A673 (cell line): ENCODE measurements around the gene TMEM54.

Source experiments
- CTCF ChIP-seq: fragments of 300-800, 200-600 bp; sonication (generic); conservative IDR thresholded peaks from 2 replicates; pipeline ENCODE4 v1.5.1; 2017; ENCODE audit warnings: low read depth, mild to moderate bottlenecking, antibody characterized with exemption, low read length, moderate library complexity, mixed read lengths
- EZH2 ChIP-seq: fragments of 200-600 bp; sonication (generic); IDR thresholded peaks from 2 replicates; pipeline ENCODE4 v1.6.1; 2017; ENCODE audit warnings: borderline replicate concordance, low read depth, mild to moderate bottlenecking, mixed read lengths, antibody characterized with exemption, low read length; ENCODE audit not compliant: poor library complexity, severe bottlenecking

- TF ChIP-seq CTCF (no peak), EZH2 (no peak)
These were observed 27.5 kb upstream of the TMEM54 start for GRCh38 chr1:32928715-32929114.
